Skeletal muscle cell (primary cell): ENCODE measurements around the gene CRY1.
"Not testable (repeated sequence)": the region's sequence is repeated elsewhere in the genome, so short reads cannot be mapped to it uniquely, and the experiment has no call there.

Experiments used
- DNase-seq: peaks from one replicate; pipeline ENCODE4 v3.0.0-alpha.2; 2010; ENCODE audit warnings: low read depth
- H3K4me3 ChIP-seq: 2 replicates; pipeline ENCODE4 v1.5.1; 2011; ENCODE audit warnings: low read depth, mild to moderate bottlenecking, control low read depth, low read length, moderate library complexity

The CRY1 gene

GRCh38 chr12:107109726-107110719 lies 16.7 kb upstream of the CRY1 start:
- no peak for DNase-seq
- H3K4me3 ChIP-seq, result no peak overlapping the region

- no peak for DNase-seq
- no peak overlapping the region for H3K4me3 ChIP-seq
Measured at GRCh38 chr12:107108995-107109508, 15.7 kb upstream of the CRY1 start.

- not testable (repeated sequence) for DNase-seq, H3K4me3 ChIP-seq
Measured at GRCh38 chr12:107108366-107108765, 15.0 kb upstream of the CRY1 start.

GRCh38 chr12:107107381-107107780 lies 14.0 kb upstream of the CRY1 start:
- no peak overlapping the region for H3K4me3 ChIP-seq
- no peak for DNase-seq

GRCh38 chr12:107106241-107107025 lies 13.1 kb upstream of the CRY1 start:
- DNase-seq, result no peak
- H3K4me3 ChIP-seq, result no peak overlapping the region

GRCh38 chr12:107105410-107105703 lies 12.0 kb upstream of the CRY1 start:
- no peak overlapping the region for H3K4me3 ChIP-seq
- no peak for DNase-seq

- no peak for DNase-seq
- no peak overlapping the region for H3K4me3 ChIP-seq
Measured at GRCh38 chr12:107103516-107103915, 10.2 kb upstream of the CRY1 start.

GRCh38 chr12:107103097-107103496 lies 9.7 kb upstream of the CRY1 start:
- H3K4me3 ChIP-seq, result no peak overlapping the region
- no peak for DNase-seq

- H3K4me3 ChIP-seq, result no peak overlapping the region
- no peak for DNase-seq
Measured at GRCh38 chr12:107102294-107102693, 8.9 kb upstream of the CRY1 start.

- no peak overlapping the region for H3K4me3 ChIP-seq
- DNase-seq, result no peak
Measured at GRCh38 chr12:107101651-107102050, 8.3 kb upstream of the CRY1 start.

GRCh38 chr12:107099917-107100316 lies 6.6 kb upstream of the CRY1 start:
- no peak overlapping the region for H3K4me3 ChIP-seq
- no peak for DNase-seq

- no peak for DNase-seq
- H3K4me3 ChIP-seq, result no peak overlapping the region
Measured at GRCh38 chr12:107096571-107096970, 3.2 kb upstream of the CRY1 start.

- no peak for DNase-seq
- peak overlapping the region; percentile 91 for H3K4me3 ChIP-seq
Measured at GRCh38 chr12:107094183-107094448, 767 bp upstream of the CRY1 start.

GRCh38 chr12:107092669-107093416 lies 506 bp downstream of the CRY1 start:
- H3K4me3 ChIP-seq, result peak overlapping the region; percentile 91
- no peak for DNase-seq

- peak overlapping the region; percentile 91 for H3K4me3 ChIP-seq
- peak; percentile 84 for DNase-seq
Measured at GRCh38 chr12:107091989-107092641, 1.2 kb downstream of the CRY1 start.

GRCh38 chr12:107091381-107091780 lies 2.0 kb downstream of the CRY1 start:
- H3K4me3 ChIP-seq, result peak overlapping the region; percentile 91

GRCh38 chr12:107090711-107091110 lies 2.6 kb downstream of the CRY1 start:
- no peak overlapping the region for H3K4me3 ChIP-seq
- no peak for DNase-seq

More at GRCh38 chr12:107091381-107091780, 2.0 kb downstream of the CRY1 start:
- no peak for DNase-seq

- no peak for DNase-seq
- H3K4me3 ChIP-seq, result no peak overlapping the region
Measured at GRCh38 chr12:107088912-107089311, 4.4 kb downstream of the CRY1 start.

GRCh38 chr12:107086314-107086713 lies 7.0 kb downstream of the CRY1 start:
- no peak overlapping the region for H3K4me3 ChIP-seq
- no peak for DNase-seq
